GM12801 (cell line): ENCODE results near the gene HOXD11.

Experiments used
- TF ChIP-seq, protein P1 (sequence below): IDR thresholded peaks from one replicate; pipeline ENCODE4 v1.5.1; 2011; ENCODE audit warnings: control low read depth; ENCODE audit not compliant: insufficient read length; ENCODE audit errors: extremely low read depth

The HOXD11 gene

DNA sequence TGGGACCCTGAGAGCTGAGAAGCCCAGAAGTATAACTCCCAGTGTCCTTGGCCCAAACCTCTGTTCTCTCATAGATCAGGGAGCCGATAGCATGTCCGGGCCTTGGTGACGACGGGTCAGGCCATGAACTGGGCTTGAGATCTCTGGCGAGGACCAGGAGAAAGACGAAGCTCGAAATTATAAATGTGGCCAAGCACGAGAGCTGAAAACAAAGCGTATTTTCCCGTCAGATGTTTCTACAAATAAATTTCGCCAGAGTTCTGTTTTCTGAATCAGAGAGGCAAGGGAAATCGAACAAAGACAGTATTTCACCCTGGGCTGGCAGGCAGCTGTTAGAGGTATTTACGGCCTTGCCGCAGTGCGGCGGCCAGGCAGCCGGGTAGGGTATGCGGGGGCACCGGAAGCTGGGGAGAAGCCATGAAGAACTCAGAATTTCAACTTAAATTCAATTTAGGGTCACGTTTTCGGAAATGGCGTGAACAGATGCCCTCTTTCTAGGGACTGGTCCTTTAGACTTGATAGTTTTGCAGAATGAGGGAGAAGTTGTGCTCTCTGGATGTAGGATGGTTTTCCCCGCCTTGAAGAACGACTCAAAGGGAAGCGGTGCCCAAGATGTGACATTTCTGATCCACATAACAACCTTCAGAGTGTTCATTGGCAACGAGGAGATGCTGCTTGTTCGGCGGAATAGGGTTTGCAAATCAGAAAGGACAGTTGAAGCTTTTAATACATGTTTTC, 32.0 kb downstream of the HOXD11 start:
- TF ChIP-seq, protein P1, sequence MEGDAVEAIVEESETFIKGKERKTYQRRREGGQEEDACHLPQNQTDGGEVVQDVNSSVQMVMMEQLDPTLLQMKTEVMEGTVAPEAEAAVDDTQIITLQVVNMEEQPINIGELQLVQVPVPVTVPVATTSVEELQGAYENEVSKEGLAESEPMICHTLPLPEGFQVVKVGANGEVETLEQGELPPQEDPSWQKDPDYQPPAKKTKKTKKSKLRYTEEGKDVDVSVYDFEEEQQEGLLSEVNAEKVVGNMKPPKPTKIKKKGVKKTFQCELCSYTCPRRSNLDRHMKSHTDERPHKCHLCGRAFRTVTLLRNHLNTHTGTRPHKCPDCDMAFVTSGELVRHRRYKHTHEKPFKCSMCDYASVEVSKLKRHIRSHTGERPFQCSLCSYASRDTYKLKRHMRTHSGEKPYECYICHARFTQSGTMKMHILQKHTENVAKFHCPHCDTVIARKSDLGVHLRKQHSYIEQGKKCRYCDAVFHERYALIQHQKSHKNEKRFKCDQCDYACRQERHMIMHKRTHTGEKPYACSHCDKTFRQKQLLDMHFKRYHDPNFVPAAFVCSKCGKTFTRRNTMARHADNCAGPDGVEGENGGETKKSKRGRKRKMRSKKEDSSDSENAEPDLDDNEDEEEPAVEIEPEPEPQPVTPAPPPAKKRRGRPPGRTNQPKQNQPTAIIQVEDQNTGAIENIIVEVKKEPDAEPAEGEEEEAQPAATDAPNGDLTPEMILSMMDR: no peak

DNA sequence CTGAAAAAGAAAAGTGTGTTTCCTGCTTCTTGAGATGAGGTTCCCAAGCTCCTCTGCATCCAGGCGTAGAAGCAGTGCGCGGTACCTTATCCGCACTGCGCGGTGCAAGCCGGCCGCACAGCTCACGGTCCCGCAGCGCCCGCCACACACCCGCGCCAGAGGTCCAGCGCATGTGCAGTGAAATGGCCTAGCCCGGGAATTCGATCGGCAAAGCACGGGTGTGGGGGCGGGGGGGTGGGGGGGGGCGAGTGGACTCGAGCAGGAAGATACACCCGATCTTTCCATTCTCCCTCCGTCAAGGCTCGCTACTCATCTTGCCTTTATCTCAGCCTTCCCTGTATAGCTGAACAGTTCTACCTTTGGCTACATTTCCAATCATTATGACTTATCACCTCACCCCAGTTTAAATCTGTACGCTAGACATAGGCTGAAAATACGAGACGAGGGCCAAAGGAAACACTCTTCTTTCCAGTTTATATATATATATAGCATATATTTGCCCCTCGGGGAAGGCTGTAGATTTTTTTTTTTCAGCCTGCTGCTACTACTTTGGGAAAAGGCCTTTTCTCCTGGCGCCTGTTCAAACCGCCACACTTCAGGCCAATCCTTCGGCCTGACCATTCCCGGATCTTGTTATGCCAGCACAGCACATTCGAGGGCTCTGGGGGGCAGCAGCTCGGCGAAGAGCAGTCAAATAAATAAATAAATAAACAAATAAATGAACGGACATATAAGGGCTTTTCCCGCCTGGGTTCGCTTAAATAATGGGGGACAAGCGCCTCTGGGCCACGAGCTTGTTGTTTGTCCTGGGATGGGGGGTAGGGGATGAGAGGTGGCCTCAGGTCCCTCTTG, 32.8 kb downstream of the HOXD11 start:
- TF ChIP-seq, protein P1: no peak

DNA sequence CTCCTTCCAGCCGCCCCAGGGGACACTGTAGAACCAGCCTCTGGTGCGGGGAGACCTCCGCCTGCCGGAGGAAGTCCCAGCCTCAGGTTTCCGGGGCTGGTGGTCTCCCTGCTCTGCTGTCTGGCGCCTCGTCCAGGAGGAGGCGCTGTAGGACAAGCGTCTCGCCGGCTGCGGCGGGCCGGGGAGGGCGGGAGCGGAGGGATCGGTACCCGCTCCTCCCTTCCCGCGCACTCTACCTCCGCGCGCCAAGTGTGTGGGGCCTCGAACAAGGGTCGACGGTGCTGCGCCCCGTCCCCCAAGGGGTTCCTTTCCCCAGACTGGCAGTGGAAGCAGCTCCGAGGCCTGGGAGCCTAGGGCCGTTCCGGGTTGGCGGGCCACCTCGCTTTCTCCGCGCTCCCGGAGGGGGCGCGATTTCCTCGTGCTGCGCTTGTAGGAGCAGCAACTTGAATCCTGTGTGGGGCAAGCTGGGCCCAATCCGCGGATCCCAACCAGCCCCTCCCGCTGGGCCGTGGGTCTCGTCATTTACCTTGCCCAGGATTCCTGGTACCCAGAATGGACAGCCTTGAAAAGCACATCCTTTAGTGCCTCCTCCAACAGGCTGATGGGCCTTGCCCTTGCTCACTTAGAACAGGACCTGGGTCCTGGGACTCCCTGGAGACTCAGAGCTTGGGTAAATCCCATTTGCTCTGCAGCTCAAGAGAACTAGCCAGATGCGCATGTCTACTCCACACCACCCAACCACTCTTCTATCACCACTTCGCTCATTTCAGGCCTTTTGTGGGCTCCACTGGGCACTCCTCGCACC, 33.6 kb downstream of the HOXD11 start:
- TF ChIP-seq, protein P1: no peak

DNA sequence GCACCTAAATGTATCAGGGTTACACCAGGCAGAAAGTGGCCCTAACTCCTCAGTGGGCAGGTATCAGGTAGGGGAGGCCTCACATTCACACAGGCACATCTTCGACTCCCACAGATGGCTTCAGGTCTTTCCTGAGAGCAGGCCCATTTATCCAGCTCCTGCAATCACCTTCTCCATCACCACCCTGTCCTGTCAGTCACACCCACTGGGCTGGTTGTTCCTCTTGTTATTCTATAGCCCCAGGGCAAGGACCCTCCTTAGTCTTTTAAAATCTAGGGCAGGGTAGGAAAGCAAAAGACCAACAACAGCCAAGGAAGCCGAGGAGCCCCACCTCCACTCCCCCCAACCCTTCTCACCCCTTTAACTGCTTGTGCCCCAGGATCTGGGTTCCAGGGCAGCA, 35.2 kb downstream of the HOXD11 start:
- TF ChIP-seq, protein P1: no peak

DNA sequence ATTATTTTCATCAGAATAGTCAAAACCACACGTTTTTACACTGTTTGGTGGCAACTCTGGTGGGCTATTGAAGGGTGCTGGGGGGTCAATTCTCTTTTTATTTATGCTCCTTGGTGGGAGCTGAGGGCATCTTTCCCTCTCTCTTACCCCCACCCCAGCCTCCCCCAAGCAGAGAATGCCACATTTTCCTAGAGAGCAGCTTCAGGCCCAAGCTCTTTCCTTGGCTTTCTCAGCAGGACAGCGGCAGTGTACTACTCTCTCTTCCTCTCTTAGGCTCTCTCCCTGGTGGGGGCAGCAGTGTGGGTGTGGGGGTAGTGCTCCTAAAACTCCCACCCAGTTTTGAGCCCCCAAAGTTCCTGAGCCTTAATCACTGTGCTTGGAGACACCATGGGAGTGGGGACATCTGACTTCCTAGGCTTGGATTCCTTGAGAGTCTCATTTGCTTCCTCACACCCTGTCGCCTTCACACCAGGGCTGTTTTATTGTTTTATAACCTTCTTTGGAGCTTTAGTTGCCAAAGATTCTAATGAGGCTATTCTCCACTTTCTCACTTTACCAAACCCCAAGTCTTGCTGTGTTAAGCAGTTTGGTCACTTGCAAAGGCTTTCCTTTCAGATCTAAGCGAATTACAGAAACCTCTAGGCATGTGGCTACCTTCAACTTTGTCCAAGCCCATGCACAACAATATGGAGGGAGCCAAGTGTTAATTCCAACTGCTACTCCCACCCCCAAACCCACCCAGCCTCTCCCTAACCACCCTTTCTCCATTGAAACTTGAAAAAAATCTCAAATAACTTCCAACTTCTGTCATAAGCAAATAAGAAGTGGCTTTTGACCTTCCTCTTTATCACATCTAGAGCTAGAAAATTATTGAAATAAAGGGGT, 38.2 kb downstream of the HOXD11 start:
- TF ChIP-seq, protein P1: no peak

DNA sequence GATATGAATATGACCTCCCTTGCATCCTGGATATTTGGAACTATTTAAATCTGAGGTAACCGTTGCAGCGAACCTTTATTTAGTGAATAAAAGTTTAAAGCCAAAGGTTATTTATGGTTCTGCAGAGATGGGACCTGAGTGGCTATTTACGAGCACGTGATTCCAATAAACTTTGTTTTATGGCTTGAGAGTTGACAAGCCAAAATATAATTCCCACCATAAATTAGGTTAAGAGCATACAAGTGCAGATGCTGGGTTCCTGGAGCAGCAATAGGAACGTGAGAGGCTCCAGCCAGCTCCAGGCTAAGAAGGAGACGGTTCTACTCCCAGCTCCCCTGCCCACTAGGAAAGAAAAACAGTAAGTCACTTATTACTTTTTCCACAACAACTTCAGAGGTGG, 39.0 kb downstream of the HOXD11 start:
- TF ChIP-seq, protein P1: no peak
